Hematopoietic multipotent progenitor cell treated with erythropoietin and hydrocortisone succinate and interleukin-3 and kit ligand, for 8 days (in vitro differentiated cells): ENCODE results near the gene DMAC2.
"Not testable (repeated sequence)": the region's sequence is repeated elsewhere in the genome, so short reads cannot be mapped to it uniquely, and the experiment has no call there.

Experiments used
- DNase-seq: peaks from one replicate; pipeline ENCODE4 v3.0.0-alpha.2; 2015

DMAC2 gene

DNA sequence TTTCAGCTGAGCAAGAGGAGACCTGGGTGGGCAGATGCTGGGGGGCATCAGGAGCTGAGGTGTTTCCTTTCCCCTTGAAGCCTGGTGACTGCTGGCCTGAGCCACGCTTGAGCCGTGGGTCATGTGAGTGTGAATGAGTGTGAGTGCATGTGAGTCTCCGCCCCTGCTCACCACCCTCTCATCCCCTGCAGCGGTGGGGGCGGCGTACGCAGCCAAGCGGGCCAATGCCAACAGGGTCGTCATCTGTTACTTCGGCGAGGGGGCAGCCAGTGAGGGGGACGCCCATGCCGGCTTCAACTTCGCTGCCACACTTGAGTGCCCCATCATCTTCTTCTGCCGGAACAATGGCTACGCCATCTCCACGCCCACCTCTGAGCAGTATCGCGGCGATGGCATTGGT lies 17.7 kb downstream of the DMAC2 start:
- DNase-seq = no peak

DNA sequence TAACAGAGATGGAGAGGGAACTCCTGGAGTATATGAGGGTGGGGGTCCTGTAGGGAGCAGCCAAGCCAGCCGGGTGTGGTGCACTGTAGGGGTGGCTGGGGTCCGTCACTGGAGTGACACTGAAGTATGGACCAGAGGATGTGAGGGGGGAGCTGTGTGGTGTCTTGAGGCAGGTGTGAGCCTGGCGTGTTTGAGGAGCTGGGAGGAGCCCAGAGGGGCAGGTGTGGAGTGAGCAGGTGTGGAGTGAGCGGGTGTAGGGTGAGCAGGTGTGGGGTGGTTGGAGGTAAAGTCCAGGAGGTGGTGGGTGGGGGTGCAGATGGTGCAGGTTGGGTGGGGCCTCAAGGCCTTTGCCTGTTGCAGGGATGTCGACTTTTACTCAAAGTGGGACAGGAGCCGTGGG lies 18.4 kb downstream of the DMAC2 start:
- DNase-seq = no peak

DNA sequence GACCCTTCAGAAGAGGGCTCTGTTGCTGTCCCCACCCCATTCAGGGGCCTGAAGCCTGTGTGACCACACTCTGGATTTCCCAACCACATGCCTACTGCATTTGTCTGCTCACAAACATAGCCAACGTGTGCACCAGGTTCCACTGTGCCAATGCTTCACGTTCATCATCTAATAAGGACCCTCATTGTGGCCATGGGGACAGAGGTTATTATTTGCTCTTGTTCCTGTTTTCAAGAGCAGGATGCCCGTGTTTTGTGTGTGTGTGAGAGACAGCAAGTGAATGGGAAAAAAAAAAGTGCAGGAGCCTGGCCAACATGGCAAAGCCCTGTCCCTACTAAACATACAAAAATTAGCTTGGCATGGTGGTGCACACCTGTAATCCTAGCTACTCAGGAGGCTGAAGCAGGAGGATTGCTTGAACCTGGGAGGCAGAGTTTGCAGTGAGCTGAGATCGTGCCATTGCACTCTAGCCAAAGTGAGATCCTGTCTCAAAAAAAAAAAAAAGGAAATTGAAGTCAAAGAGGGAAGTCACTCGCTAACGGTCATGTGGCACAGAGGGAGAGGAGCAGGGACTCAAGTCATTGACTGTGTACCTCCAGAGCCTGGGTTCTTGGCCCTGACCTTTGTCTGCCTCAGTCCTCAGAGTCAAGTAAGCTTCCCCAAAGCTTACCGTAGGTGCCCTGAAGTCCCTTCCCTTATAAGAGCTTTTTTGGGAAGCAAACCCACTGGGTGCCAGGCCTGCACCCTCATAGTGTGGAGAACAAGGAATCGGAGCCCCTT lies 19.4 kb downstream of the DMAC2 start:
- DNase-seq = peak; percentile 12

DNA sequence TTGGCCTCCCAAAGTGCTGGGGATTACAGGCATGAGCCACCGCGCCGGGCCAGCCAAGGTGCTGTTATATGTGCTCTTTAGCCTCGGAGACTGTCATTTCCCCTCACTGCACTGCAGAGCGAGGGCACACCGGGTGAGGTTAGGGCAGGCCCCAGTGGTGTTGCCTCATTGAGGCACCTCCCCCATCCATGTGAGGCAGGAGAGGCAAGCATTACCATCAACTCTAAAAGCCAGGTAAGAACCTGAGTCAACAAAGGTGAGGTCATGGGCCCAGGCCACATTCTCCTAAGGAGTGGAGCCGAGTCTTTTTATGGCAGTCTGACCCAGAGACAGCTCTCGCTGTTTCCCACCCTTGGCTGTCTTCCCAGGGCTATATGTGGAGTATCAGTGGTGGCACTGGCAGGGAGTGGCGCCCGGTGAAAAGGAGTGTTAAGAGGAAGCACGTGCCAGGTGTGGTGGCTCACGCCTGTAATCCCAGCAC lies 23.5 kb downstream of the DMAC2 start:
- no peak for DNase-seq

DNA sequence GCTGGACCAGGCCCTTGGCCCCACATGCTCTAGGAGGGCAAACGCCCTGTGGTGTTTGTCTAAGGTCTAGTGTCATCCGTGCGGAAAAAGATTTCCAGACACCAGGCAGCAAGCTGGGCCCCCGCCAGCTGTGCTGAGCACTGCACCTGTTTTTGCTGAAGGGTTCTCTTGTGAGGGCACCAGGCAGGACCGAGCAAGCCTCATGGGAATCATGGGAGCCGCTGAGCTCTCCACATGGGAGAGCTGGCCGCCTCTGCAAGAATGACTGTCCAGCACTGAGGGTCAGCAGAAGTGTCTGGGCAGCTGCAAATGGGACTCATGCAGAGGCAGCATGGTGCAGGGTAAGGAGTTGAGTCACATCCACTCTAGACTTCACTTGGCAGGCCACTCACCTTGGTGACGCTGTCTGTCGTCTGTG lies 24.5 kb downstream of the DMAC2 start:
- DNase-seq = no peak

DNA sequence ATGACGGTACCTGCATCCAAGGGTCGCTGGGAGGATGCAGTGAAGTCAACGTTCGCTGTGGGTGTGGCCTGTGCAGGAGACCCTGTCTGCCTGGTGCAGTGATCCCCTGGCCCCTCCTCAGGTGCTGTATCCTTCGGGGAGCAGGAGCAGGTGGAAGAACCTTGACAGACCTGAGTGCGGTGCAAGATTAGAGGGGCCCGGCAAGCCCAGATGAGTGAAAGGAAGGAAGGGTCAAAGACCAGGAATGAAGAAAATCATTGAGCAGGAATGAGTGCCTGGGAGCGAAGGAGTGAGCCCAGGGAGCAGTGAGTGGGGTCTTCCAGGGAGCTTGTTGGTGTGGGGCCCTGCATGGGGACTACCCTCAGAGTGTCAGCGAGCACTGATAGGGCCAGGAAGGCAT lies 25.3 kb downstream of the DMAC2 start:
- DNase-seq = no peak

DNA sequence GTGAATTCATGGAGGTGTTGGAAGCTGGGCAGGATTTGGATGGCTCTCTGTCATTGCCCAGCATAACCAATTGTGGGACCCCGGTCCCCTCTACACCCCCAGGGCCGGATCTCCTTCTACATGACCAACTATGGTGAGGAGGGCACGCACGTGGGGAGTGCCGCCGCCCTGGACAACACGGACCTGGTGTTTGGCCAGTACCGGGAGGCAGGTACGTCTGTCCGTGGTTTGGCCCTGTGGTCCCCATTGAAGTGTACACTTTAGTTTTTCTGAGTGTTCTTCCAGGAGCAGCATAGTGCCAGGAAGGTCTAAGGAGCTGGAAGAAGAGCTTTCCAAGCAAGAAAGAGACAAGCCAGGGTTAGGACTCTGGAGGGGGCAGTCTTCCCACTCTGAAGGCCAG lies 25.8 kb downstream of the DMAC2 start:
- DNase-seq = no peak

DNA sequence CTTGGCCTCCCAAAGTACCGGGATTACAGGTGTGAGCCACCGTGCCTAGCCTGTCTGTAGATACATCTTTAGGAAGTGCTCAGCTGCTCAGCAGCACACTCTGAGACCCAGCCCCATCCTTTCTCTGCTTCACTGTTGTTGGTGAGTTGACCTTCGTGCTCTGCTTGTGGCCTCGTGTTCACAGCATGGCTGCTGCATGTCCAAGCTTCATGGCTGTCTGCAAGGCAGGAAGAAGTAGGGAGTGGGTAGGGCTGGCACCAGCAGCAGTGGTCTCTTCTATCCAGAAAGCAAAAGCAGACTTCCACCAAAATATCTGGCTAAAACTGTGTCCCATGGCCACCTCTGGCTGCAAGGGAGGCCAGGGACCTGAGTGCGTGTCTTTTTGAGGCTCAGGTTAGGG lies 26.8 kb downstream of the DMAC2 start:
- DNase-seq = no peak

DNA sequence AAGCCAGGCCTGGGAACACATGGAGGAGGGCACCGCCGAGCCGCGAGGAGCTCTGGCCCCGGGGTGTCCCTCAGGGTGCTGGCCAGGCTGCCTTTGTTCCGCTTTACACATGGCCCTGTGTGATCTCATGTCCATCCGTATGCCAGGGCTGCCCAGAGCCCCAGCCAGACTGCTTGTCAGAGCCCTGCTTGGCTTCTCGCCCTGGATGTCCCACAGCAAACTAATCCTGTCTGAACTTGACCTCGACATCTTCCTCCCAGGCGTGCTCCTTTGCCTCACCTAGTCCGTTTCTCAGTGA lies 27.8 kb downstream of the DMAC2 start:
- DNase-seq = no peak

DNA sequence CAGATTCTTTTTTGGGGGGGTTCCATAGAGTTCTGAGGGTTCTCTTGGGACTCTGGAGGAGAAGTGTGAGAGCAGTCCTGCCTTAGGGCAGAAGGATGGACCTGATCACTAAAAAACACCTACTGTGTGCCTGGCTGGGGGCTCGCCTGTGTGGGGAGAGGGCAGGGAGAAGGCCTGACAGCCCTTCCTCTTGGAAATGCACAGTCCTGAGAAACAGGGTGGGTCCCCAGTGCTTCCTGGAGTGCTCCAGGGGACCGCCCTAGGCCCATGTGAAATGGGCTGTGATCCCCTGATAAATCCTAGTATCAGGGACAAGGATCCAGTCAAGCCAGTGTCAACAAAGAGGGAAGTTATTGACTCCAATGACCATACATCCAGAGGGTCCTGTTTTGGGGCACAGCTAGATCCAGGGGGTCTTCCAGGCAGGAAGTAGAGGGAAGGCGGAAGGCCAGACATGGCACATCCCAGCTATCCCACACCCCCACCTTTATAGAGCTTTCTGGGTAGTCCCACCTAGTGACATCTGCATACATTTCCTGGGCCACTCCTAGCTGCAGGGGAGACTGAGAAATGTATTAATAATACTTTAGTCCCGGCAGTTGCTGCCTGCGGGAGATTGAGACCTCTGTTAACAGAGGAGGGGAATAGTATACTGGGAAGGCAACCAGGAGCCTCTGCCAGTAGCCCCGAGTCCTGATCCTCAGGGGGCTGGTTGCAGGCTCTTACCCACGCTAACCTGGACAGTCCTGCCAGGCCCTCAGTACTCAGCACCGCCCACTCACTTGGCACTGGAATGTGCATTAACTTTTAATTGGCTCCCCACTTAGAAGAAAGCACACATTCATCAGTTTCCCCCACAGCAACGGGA lies 28.4 kb downstream of the DMAC2 start:
- no peak for DNase-seq

DNA sequence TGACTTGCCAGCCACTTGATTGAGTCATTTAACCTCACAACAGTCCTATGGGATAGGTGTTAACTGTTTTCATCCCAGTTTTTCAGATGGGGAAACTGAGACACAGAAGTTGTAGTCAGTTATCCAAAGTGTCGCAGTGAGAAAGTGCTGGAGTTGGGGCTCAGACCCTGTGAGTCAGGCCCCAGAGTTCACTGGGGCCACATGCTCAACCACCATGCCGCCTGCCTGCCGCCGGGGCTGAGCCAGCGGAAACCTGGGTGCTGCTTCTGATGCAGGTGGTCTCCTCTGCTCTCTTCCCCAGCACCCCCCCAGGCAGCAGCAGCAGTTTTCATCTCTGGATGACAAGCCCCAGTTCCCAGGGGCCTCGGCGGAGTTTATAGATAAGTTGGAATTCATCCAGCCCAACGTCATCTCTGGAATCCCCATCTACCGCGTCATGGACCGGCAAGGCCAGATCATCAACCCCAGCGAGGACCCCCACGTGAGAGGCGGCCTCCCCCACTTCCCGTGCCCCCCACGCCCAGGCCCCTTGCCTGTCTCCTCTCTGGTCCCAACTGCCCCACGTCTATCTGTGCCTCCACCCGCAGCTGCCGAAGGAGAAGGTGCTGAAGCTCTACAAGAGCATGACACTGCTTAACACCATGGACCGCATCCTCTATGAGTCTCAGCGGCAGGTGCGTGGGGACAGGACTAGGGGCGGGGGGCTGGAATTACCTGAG lies 29.2 kb downstream of the DMAC2 start:
- DNase-seq = no peak

DNA sequence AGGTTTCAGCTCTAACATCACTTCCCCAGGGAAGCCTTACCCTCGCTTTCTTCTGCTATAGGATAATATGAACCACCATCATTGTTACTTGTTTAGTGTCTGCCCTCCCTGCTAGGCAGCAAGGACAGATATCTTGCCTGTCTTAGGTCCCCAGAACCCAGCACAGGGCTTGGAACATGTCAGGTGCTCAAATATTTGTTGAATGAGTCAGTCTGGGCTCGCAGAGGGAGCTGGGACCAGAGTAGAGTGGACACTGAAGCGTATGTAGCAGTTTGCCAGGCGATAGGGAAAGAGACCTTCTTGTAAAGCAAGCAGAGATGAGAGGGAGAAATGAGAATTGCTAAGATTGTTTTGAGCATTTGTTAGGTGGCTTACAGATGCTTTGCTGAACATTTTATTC lies 30.4 kb downstream of the DMAC2 start:
- DNase-seq = no peak

DNA sequence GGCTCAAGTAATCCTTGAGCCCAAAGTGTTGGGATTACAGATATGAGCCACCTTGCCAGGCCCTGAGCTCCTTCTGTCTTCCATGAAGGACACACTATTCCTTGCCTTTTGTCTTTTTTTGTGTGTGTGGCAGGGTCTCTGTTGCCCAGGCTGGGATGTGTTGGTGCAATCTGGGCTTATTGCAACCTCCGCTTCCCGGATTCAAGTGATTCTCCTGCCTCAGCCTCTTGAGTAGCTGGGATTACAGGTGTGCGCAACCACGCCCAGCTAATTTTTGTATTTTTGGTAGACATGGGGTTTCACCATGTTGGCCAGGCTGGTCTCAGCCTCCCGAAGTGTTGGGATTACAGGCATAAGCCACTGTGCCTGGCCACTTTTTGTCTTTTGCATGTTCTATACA lies 30.9 kb downstream of the DMAC2 start:
- DNase-seq = not testable (repeated sequence)

DNA sequence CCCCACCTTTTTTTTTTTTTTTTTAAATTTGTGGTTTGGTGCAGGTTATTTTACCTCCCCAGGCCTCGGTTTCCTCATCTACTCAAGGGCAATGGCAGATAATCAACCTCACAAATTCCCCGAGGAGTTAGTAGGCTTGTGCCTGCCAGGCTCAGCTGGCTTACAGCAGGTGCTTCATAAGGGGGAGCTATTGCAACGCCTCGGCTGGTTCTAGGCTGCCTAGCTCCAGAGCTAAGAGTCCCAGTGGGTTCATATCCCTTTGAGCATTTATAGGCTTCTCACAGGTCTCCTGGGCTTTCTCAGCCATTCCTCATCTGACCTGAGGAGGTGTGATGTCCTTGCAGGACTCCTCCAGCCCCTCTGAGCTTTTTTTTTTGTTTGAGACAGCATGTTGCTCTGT lies 31.5 kb downstream of the DMAC2 start:
- DNase-seq = no peak

DNA sequence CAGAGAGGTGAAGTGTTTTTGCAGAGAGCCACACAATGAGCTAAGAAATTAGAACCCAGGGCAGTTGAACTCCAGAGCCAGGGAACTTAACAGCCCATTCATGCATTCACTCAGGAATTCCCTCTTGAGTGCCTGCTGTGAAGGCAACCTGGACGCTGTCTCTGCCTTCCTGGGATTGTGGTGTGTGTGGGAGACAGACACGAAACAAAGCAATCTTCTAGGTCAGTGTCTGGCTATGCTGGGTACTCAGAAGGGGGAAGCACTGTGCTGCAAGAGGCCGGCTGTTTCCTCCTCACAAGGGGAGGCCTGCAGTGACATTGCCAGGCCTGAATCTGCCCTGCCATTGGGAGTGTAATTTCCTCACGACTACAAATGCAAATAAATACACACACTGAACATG lies 32.4 kb downstream of the DMAC2 start:
- no peak for DNase-seq

DNA sequence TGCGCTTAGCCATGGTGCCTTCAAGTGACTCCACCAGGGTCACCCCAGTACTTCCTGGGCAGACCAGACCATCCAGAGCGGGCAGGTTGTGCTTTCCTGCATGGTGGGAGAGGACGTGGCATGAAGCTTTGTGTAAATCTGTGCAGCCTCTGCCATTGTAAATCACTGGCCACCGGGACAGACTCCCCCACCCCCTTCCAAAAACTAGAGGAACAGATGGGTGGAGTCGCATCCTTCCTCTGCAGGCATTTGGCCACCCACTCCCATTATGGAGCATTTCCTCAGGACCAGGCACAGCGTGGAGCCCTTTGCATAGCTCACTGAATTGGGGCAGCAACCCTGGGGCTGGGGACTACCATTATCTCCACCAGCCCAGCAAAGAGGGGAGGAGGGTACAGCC lies 33.9 kb downstream of the DMAC2 start:
- no peak for DNase-seq

DNA sequence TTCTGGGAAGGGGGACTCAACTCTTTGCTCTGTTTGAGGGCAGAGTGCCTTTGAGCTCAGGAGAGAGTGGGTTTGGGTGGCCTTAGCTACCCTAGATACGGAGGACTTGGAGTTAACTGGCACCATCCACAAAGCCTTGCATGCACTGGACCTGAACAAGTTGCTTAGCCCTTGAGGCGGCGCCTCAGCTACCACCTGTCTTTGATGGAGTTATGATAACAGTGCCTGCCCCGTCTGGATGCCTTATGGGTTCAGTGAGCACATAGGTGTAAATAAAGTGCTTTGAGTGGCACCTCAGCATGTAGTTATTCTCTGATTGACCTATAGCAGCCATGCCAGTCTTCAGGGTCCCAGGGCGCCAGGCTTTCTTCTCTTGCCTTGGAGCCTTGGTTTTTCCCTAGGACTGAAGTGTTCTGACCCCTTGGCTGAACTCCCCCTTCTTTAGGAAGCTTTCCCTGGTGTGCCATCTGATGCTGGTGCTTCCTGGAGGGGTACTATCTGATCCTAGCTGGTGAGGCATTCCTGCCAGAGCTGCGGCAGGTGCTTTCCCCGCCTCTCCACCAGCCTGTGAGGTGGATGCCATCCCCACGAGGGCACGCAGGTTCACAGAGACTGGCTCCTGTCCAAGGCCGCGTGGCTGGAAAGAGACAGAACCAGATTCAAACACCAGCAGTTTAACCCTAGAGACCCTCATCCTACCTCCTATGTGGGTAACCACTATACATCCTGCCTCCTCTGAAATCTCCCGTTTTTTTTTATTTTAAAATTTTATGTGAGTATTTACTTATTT lies 36.3 kb downstream of the DMAC2 start:
- no peak for DNase-seq

DNA sequence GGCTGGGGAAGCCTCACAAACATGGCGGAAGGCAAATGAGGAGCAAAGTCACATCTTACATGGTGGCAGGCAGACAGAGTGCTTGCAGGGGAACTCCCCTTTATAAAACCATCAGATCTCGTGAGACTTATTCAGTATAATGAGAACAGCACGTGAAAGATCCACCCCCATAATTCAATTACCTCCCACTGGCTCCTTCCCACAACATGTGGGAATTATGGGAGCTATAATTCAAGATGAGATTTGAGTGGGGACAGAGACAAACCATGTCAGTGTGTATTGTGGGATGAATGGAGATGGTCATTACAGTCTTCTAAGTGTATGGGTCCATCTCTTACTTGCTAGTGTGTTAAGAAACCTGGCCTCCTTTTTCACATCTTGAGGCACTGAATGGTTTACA lies 37.7 kb downstream of the DMAC2 start:
- DNase-seq = no peak

DNA sequence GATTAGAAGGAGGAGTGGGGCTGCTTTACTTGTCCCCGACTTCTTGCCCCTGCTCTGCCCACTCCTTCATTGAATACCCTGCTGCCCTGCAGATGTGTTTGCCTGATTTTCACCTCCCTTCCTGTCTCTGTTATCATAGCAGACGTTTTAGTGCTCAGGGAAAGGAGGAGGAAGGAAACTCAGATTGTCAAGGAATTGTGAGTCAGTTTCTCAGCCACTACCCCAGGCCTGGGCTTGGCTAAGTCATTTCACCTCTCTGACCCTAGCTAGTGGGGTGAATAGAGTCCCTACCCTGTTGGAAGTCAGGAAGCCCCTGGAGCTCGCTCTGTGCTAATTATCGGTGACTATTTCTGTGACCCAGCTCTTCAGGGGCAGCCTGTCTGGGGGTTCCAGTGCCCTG lies 38.2 kb downstream of the DMAC2 start:
- no peak for DNase-seq

DNA sequence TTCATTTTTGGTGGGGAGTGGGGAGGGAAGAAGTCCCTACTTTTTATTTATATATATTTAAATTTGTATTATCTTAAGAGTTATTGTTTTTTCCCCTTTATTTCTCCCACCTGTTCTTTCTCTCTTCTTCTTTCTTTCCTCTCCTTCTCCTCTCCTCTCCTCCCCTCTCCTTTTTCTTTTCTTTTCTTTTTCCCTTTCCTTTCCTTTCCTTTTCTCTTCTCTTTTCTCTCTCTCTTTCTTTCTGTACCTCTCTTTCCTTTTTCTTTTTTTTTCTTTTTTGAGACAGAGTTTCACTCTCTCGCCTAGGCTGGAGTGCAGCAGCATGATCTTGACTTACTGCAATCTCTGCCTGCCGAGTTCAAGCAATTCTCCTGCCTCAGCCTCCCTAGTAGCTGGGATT lies 40.2 kb downstream of the DMAC2 start:
- DNase-seq = no peak

DNA sequence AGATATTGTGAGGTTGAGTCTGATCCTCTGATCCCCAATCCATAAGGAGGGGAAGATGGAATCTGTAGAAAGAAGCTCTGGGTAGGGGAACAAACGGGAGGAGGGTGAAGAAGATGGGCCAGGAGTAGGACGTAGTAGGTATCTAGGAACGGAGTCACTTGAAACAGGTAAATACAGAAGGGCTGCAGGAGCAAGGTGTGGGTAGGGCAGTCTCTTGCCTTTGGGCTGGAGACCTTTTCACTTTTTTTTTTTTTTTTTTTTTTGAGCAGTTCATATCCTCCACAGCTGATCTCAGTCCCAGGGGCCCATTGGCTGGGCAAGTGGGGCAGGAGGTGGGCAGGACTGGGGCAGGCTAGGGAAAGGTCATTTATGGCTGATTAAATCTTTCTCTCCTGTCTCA lies 40.6 kb downstream of the DMAC2 start:
- no peak for DNase-seq

DNA sequence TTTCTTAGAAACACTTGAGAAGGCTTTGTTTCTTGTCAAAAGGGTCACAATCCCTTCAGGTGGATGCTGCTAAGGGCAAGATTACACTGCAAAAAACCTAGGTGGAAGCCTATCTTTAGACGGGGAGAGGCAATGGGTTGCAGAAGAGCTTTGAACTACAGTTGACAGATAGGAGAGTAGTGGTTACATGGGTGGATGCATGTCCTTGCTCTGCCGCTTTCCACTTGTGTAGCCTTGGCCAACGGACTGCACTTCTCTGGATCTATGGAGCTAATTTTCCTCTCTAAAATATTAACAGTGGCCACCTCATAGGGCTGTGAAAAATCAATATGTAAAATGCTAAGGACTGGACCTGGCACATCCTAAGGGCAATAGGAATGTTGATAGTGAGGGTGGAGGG lies 41.1 kb downstream of the DMAC2 start:
- peak; percentile 28 for DNase-seq

DNA sequence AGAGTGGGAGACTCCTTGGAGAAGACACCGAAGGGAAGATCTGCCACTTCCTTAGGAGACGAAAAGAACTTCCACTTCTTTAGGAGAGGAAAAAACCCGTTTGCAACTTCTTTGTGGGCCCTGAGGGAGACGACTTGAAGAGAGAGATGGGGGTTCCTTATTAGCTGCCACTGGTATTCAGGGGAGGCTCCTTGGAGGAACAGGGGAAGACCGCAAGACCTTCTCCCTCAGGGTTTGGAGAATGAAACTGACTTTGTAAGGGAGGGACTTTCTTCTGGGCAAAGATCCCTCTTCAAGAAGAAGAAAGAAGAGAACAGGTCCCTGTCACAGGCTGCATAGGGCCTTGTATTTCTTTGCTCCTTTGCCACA lies 41.7 kb downstream of the DMAC2 start:
- DNase-seq = no peak
